HT1080 (cell line): ENCODE results near the gene WDR1. TPM values are rescaled to one million over a fixed set of nuclear protein-coding genes. Genes with fewer than 3 reads are reported as not detected.

Source experiments
- DNase-seq: peaks from one replicate; pipeline ENCODE4 v3.0.0-alpha.2; 2015; ENCODE audit warnings: low read depth
- total RNA-seq: library from RNA; depleted of rRNA; stranded (reverse); fragments of >200 nt; shearing (Covaris generic); gene quantifications from 2 replicates; pipeline ENCODE4 v1.2.3, GENCODE V29; 2014

Gene WDR1
- total RNA-seq, 1 experiment from 2014 or later = 395 TPM

DNA sequence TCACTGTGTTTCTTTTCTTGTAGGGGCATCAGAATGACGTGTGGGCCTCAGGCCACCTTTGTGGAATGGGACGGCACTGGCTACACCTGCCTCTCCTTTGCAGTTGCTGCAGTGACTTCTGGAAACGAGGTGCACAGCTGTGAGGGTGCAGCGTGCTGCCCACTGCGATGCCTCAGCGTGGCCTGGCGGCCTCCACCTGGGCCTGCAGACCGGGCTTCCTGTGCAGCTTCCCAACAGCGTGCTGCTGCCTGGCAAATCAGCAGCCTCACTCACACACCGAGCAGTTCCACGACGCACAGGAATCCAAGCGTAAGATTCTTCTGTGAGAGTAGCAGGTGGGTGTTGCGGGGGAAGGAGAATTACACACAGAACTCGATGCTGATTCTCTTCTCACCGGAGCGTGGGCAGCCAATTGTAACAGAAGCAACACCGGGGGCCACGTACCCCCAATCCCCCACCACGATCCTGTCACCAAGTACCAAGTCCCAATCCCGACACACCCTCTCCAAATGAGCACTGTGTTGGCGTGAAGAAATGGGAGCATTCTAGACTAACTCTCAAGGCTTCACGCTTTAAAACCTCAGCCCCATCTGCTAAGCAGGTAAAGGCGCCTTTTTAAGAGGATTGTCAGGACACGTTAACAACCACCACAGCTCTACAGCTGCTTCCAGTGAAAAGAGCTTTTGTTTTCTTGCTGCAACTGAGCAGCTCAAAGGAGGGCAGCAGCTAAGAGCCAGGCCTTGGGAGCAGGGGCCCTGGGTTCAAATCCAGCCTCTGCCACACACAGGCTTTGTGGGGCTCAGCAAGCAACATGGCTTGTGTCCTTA lies 16.9 kb downstream of the WDR1 start:
- no peak for DNase-seq

DNA sequence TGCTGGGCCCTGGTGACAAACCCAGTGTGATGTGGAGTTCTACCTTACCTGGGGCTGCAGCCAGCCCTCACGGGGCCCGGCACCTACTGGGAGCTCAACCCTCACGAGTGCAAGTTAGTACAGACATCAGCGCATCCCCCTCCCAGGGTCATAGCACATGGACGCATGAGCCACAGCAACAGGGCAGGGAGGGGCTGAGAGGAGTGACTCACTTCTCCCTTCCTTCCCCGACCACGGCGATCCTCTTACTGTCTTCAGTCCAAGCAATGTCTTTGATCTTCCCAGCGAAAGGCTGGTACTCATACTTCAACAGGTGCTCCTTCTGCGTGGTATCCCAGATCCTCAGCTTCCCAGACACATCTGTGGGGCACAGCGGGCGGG lies 17.8 kb downstream of the WDR1 start:
- DNase-seq = peak; percentile 91

DNA sequence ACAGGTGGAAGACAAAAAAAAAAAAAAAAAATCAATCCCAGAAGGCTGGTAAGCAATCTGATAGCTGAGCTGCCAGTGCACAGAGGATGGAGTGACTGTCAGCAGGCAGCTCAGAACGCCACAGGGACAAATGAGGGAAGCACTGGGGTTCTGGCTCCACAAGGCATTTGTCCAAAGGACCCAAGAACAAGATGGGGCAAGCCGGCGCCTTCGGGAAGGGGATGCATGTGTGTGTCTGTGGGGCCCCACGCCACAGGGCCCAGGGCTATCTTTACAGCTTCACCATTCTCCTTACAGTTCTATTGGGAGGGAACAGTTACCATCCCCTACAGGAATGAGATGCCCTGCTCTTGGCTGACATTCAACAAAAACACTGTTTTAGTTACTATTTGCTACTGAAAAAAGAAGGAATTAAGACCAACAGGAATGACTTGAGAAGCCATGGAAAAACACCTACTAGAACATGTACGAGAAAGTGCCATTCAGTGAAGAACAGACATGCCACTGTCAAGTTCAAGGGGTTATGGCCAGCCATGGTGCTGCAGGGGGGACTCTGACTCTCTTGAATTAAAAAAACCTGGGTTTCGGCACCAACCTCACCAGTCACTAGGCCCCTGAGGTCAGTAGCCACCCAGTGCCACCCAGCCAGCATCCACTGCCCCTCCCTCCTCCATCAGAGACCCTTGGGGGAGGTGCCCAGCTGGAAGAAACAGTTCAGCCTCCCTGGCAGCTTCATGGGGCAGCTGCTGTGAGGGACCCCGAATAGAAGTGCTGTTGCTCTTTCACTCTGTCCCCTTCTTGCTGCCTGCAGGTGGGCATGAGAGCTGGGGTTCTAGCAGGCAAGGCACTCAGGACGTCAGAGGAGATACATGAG lies 18.5 kb downstream of the WDR1 start:
- no peak for DNase-seq

DNA sequence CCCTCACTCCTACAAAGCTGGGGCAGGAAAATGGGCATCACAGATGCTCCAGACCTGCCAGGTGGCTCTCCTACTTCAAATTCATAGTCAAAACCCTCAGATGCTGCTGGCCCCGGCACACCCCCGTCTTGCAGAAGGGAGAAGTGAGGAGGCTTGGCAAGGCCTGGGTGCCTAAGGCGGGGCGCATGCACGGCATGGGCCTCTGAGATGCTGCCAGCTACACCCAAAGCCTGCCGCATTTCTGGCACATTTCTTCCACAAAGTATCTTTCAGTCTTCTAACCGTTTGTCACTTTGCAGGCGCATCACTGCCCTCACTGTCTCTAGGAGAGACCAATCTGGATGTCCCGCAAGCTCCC lies 19.6 kb downstream of the WDR1 start:
- no peak for DNase-seq

DNA sequence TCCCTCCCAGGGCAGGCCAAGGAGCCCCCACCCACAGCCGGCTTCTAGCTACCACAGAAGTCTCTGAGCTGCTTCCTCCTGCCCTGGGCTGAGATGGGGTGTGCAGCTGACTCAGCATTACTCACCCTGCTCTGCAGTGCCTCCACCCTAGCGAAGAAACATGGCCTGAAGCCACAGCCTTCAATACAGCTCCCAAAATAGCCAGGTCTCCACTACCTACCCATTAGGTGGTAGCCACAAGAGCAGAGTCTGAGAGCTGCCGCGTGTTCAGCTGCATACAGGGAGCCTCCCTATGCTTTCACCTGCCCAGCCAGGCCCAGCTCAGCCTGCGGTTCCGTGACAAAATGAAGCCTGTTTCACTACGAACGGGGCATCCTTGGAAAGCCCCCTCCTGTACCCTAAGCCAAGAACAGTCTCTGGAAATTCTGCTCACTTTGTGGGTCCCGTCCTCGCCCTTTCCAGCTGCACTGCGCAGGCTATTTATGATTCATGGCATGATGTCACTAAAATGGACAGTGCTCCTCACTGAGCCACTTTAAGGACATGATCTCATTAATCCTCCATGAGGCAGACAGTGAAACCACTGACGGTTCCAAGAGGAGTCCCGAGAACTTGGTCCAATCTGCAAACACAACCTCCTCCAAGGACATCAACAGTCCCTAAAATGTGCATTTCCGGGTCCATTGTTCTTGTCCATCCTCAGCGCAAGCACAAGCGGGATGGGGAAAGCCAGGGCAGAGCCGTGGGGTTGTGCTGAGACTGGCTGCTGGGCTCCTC lies 20.2 kb downstream of the WDR1 start:
- DNase-seq = peak; percentile 98

DNA sequence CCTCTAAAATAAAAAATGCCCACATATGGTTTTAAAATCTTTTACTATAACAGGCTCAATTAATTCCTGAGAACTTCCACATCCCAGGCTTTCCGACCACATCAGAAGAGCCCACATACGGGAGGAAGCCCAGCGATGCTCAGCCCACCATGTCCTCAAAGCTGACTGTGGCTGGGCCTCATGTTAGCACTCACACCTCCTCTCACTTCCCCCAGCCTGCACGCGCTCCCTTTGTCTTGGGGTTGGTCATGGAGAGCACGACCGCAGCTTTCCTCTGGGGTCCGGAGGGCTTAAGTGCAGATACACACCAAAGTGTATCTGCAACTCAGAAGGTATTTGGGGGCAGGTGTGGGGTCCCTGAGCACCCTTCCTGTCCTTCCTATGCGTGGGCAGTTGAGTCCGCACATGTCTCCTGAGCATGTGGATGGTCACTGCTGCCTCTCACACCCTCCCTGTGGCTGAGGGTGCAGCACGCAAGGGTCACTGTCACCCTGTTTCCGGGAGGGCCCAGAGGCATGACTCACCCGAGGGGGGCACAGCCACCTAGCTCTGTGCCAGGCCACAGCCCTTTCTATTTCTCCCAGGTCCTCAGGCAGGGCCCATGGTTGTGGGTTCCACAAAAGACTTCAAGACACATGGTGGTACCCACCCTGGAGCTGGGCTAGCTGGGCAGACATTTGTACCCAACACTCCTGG lies 21.2 kb downstream of the WDR1 start:
- peak; percentile 56 for DNase-seq

DNA sequence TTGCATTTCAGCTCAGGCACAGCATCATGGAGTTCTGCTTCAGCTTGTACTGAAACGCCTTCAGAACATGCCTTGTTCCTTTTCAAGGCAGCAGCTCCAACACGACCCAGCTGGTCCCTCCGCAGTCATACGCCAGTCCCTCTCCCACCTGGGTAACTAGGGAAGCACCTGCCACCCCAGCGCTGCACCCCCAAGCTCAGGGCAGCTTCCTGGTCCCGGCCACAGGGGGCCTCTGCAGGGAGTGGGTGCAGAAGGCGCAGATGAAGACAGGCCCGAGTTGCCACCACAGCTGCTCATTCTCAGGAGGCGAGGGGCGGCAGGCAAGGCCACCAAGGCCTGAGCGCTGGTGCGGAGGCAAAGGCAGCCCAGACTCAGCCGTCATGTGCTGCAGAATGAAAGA lies 21.8 kb downstream of the WDR1 start:
- DNase-seq = no peak

DNA sequence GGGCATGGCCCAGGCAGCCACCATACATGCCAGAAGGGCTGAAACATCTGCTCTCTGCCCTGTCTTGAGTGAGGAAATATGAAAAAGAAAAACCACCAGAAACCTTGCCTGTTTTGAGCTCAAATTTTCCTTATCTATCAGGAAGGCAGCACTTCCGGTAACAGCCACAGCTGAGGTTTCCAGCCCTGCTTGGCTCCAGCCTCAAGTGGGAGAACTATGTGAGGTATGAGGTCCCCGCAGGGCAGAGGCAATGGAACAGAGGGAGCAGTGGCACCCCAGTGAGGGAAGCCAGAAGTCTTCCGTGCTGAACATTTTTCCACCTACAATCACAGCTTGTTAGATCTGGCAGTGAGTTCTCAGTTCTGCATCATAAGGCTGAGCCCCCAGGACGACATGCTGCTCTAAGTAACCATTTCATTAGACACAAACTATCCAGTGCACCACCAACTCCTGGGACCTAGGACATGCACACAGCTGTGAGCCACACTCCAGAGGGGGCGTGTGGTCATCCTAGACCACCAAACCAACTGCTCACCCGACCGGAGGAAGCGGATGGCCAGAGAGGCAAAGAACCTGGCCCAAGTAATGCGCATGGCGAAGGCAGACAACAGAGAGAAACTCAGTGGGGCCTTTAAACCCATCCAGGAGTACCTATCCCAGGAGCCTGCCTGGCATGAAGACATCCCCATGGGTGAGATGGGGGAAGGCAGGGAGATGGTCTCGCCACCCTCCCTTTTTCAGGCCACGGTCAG lies 22.6 kb downstream of the WDR1 start:
- no peak for DNase-seq

DNA sequence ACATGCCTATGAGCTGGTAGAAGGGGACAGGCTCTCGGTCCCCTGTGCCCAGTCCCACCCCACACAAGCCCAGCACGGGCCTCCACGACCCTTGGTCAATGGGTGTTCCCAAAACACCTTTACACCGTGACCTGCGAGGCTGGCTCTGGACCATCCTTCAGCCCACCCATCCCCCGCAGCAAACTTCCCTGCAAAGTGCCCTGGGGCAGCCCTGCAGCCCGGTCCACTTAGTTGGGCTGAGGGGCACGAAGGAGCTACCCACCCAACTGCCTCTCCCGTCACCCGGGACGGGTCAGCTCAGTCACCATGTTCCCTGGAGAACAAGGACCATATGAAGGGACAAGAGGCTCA lies 23.4 kb downstream of the WDR1 start:
- no peak for DNase-seq

DNA sequence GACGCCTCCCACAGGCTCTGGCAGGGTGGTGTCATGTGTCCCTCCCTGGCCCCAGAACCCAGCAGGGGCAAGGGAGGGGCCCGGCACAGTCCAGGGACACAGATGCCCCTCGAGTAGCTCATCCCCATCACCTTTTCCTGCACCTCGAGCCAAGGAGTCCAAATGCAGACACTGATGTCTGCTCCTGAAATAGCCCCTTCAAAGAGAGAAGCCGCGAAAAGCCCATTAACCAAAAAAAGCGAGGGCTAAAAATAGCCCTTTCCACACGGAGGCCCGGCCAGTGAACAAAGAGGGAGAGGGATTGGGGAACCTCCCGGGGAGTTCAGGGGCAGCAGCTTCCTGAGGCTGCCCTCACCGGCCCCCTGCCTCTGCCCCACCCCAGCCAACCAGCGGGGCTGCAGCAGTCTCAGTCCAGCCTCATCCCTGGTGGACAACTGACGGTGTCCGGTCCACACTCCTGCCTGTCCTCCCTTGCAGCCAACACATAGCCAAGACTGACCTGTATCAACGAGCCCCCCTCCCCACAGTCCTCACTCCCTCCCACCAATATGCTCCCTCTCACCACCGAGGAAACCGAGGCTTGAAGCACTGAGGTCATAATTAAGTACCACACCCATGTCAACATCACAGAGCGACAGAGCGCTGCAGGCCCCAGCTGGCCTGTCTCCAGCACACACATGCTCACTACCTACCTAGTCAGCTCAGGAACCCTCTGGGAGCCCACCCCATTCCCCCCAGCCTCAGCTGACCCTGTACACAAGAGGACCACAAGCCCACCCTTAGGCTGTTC lies 23.9 kb downstream of the WDR1 start:
- DNase-seq = no peak

DNA sequence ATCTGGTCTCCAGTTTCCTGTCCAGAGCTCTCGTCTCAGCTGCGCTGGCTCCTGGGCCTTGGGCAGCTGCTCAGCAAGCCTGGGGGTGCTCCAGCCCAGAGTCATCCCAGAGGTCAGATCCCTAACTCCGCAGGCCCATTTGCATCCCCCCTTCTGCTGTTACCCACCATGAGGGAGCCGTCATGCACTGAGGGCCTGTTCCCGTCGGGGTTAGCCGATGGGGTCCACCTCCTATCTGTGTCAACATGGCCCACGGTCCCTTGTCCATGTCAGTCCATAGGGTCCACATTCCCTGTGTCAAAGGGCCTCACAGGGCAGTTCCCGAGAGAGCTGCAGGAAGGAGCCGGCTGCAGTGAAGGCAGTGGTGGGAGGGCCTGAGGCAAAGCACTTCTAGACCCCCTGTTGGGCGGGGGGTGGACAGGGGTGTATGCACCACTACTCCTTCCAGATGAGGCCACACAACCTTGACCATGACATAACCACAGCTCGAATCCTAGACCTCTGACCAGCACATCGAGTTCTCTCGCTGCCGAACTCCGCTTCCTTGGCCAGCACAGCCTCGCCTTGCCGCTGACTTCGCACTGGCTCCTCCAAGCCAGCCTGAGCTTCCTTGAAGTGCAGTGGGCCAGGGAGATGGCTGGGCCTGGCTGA lies 24.9 kb downstream of the WDR1 start:
- DNase-seq = no peak

DNA sequence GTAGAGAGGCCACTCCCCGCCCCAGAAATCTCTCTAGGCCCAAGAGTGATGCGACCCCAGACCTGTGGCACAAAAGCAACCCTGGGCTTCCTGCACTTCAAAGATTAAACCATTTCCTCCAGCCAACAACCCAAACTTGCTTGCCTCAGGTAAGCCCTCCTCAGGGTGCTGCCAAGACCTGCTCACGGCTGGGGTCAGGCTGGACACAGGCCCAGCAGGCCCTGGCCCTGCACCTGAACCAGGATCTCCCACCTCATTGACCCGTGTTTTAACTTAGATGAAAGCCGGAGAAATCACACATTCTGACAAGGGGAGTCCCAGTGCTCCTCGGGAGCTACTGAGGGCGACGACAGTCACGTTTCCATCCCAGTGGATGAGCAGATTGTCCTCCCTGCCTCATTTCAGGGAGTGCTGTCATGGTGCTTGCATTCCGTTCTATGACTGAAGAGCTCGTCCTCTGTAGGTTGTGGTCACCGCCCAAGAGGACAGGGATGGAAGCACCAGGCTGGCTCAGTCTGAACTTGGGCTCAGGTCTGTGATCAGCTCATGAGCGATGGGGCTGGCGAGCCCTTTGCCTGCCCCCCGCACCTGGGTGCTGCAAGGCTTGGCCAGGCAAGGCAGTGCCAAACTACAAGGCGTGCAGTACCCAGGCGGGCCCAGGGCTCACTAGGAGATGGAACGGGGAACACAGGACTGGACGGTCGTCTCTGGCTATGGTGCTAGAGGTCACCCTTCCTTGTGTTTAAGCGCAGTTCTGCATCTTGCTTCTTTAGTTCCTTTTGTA lies 25.9 kb downstream of the WDR1 start:
- no peak for DNase-seq

DNA sequence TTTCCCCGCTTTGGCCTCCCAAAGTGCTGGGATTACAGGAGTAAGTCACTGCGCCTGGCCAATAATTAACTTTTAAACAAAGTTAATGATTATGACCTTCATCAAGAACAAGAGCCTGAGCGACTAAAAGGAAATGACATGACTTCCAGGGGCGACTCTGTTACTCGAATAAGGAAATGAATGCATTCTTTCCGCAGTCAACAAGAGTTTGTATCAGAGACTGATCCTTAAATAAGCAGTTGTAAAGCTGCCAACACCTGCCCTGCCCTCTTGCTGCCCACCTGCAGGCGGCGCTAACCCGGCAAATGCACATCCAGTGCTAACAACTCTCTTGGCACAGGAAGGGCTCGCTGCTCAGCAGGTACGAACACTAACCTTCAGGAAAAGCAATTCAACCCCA lies 27.3 kb downstream of the WDR1 start:
- no peak for DNase-seq

DNA sequence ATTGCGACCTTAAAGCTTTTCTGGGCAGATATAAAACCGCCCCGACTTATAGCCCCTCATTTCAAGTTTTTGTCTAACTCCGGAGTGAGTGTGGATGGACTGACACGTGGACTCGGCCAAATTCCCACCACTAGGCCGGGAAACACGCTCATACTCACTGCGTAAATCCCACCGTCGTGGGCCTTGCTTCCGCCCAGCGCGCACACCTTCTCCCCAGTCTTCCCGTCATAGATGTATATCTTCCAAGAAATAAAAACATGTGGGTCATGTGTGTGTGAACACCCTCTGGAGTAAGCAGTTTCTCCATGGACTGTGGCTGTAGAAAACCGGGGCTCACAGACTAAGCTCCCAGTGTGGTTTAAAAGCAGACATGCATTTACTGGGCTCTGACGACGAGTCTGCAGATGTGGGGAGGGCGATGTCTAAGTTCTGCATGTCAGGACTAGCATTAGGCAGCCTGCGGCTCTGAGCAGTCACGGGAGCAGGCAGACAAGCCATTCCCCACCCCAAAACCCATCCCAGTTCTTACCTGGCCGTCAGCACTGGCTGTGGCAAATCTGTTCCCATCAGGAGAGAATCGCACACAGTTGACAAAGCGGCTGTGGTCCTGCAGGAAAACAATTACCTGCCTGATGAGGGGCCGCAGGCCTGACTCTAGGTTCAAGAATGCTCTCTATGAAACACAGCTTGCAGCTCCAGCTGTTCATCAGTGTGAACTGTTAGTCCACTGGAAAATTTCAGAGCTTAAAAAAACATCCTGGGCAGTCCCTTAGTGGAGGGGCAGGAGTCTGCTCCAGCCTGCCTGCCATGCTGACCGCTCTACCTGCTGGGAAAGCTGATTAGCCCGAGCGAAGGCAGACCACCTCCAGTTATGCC lies 28.2 kb downstream of the WDR1 start:
- DNase-seq = no peak

DNA sequence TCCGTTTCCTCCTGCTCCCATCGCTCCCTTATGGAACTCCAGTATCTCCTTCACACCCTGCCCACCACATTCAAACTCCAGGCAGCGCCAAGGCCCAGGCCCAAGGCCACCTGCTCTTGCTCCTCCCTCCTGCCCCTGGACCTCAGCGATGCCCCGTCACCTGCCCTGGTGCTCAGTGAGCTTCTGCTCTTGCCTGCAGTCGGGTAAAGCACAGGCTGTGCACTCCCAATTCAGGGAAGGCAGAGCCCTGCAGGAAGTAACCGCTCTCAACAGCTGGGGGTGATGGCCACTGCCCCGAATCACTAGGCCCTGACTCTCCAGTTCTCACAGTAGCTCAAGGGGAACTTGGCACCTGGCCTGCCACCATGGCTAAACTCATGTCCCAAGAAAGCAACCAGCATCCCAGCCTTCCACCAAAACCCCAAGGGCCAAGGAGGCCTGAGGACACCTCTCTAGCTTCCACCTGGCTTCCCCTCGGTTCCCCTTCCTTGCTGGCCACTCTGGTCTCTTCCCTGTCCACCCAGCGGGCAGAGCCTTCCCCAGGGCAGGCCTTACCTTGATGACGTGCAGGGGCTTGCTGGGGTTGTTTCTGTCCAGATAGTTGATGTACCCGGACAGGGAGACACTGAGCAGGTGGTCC lies 29.3 kb downstream of the WDR1 start:
- no peak for DNase-seq

DNA sequence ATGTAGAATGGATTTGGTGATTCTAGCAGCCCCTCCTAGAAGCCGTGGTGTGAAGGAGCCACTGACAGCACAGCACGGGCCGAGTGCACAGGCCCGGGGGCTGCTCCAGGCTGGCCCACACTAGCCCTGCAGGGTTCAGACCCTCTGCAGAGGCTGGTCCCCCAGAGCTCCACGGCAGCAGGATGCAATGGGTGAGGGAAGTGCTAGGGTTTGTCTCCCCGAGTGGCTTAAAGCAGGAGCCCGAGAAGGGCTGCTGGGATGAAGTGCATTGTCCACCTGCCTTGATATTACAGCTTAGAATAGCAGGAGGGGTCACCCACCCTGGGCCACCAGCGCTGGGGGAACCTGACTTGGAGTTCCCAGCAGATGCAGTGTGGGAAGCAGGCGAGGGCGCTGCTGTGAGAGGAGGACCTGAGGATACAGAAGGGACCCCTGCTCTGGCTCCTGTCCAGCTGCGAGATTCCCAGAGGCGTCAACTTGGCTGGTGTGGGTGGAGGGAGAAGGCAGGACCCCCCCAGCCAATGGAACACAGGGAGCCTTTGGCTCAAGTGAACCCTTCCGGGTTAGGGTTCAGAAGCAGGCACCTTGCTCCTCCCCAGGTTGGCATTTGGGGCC lies 30.0 kb downstream of the WDR1 start:
- no peak for DNase-seq
